B cell (primary cell): ENCODE measurements around the gene MARCHF3. TPM values are rescaled to one million over a fixed set of nuclear protein-coding genes. Genes with fewer than 3 reads are reported as not detected.

ENCODE experiments used
- ATAC-seq: fragments of 200-7000 bp; cut with Tn5 transposase; one replicate; pipeline ENCODE4 v1.10.0; 2021; ENCODE audit warnings: low read depth, mild to moderate bottlenecking, moderate number of reproducible peaks, moderate library complexity
- CTCF ChIA-PET: fragments of 350-600 bp; sonication (Branson Sonifier 250); formaldehyde crosslinking; loops from one replicate; lab custom pipeline; 2021; ENCODE audit warnings: antibody characterized with exemption, inconsistent platforms; lab: Charles Lee
- POLR2A ChIA-PET: fragments of 350-600 bp; sonication (Branson Sonifier 250); formaldehyde crosslinking; loops from one replicate; lab custom pipeline; 2021; ENCODE audit warnings: antibody characterized with exemption; lab: Charles Lee
- DNase-seq: peaks from one replicate; pipeline ENCODE4 v3.0.0; 2013
- H2AFZ ChIP-seq: 2 replicates; pipeline ENCODE4 v1.6.1; 2012; ENCODE audit warnings: mild to moderate bottlenecking, low read depth, low read length; ENCODE audit not compliant: insufficient read depth, poor library complexity, severe bottlenecking
- H3K27ac ChIP-seq, 2 donors: 1 replicate in 1 of 2; 2 replicates in 1 of 2; pipeline ENCODE4 v1.5.1; 2012 to 2013; ENCODE audit warnings: low read length in 2 of 2, mild to moderate bottlenecking in 2 of 2, moderate library complexity in 1 of 2
- H3K27me3 ChIP-seq, 4 experiments: fragments of 200-600 bp in 1 of 4; sonication (generic) in 1 of 4; replicated peaks in 1 of 4; 1 replicate in 2 of 4; 2 replicates in 2 of 4; pipeline versions ENCODE4 v1.6.1 to v1.7.0; 2013 to 2016; ENCODE audit warnings: low read length in 3 of 4, mild to moderate bottlenecking in 2 of 4, mixed read lengths in 1 of 4, moderate library complexity in 1 of 4; ENCODE audit not compliant: insufficient read depth in 4 of 4, control insufficient read depth in 3 of 4; ENCODE audit errors: control extremely low read depth in 1 of 4
- H3K36me3 ChIP-seq, 2 experiments: replicated peaks in 1 of 2; 1 replicate in 1 of 2; 2 replicates in 1 of 2; pipeline versions ENCODE4 v1.6.1 to v1.7.1; 2013; ENCODE audit warnings: low read length in 1 of 2; ENCODE audit not compliant: insufficient read depth in 2 of 2, control insufficient read depth in 1 of 2; ENCODE audit errors: control extremely low read depth in 1 of 2, extremely low read depth in 1 of 2
- H3K4me1 ChIP-seq, 2 donors: fragments of 200-600 bp in 1 of 2; sonication (generic) in 1 of 2; 1 replicate in 1 of 2; 2 replicates in 1 of 2; pipeline versions ENCODE4 v1.5.1 to v1.6.1; 2013 to 2017; ENCODE audit warnings: low read length in 2 of 2; ENCODE audit not compliant: control insufficient read depth in 2 of 2, insufficient read depth in 2 of 2
- H3K4me2 ChIP-seq: replicated peaks from 2 replicates; pipeline ENCODE3; 2012; ENCODE audit warnings: mild to moderate bottlenecking, low read depth, low read length; ENCODE audit not compliant: poor library complexity, severe bottlenecking
- H3K4me3 ChIP-seq, 5 experiments: fragments of 200-600 bp in 1 of 5; sonication (generic) in 1 of 5; 1 replicate in 3 of 5; 2 replicates in 2 of 5; pipeline versions ENCODE4 v1.5.1 to v1.7.0; 2011 to 2016; ENCODE audit warnings: low read length in 4 of 5, mild to moderate bottlenecking in 4 of 5, low read depth in 2 of 5, control low read depth in 1 of 5, moderate library complexity in 1 of 5; ENCODE audit not compliant: insufficient read depth in 1 of 5; ENCODE audit errors: control extremely low read depth in 1 of 5, extremely low read depth in 1 of 5
- H3K79me2 ChIP-seq: fragments of 200-600 bp; sonication (generic); one replicate; pipeline ENCODE4 v1.6.0; 2016; ENCODE audit warnings: low read length; ENCODE audit not compliant: control insufficient read depth, insufficient read depth
- H3K9ac ChIP-seq: fragments of 200-600 bp; sonication (generic); 2 replicates; pipeline ENCODE4 v1.6.1; 2017; ENCODE audit warnings: mild to moderate bottlenecking, low read length, moderate library complexity
- H3K9me3 ChIP-seq, 3 donors: one replicate each; pipeline versions ENCODE4 v1.6.1 to v1.7.1; 2013; ENCODE audit warnings: low read length in 2 of 3; ENCODE audit not compliant: control insufficient read depth in 2 of 3, insufficient read depth in 1 of 3; ENCODE audit errors: control extremely low read depth in 1 of 3
- H4K20me1 ChIP-seq: 2 replicates; pipeline ENCODE4 v1.6.0; 2012; ENCODE audit warnings: mild to moderate bottlenecking, low read length; ENCODE audit not compliant: insufficient read depth, control insufficient read depth, poor library complexity, severe bottlenecking
- H3K27ac Mint-ChIP-seq: one replicate; pipeline ENCODE4 v1.8.0; 2021; ENCODE audit warnings: mixed read lengths
- H3K27me3 Mint-ChIP-seq: one replicate; pipeline ENCODE4 v1.8.0; 2021; ENCODE audit warnings: mixed read lengths
- H3K4me1 Mint-ChIP-seq: one replicate; pipeline ENCODE4 v1.8.0; 2021; ENCODE audit warnings: mixed read lengths
- H3K4me3 Mint-ChIP-seq: one replicate; pipeline ENCODE4 v1.8.0; 2021; ENCODE audit warnings: mixed read lengths
- H3K9me3 Mint-ChIP-seq: one replicate; pipeline ENCODE4 v1.8.0; 2022; ENCODE audit warnings: mixed read lengths; ENCODE audit not compliant: insufficient read depth
- EZH2 ChIP-seq: IDR thresholded peaks from 2 replicates; pipeline ENCODE4 v1.6.1; 2012; ENCODE audit warnings: borderline replicate concordance, low read depth, mild to moderate bottlenecking, moderate library complexity, low read length; ENCODE audit not compliant: insufficient read depth, poor library complexity, severe bottlenecking
- WGBS: methylation state at CpG from one replicate; pipeline ENCODE4 v1.1.5; 2013; ENCODE audit warnings: missing lambda C conversion rate; ENCODE audit not compliant: insufficient coverage; 5-methylcytosine and 5-hydroxymethylcytosine counted together
- intact Hi-C: fragments of 100-400 bp; cut with micrococcal nuclease; formaldehyde crosslinking; loops from one replicate; pipeline ENCODE4 v1.10.0; 2022
- polyA plus RNA-seq: library from polyadenylated mRNA; depleted of rRNA; stranded (reverse); fragments of >200 nt; gene quantifications from 2 replicates; pipeline ENCODE4 v1.2.3, GENCODE V29; 2012
- total RNA-seq, 2 donors: library from RNA; stranded (reverse); fragments of 120-200 nt in 1 of 2; gene quantifications; 1 replicate in 1 of 2; 2 replicates in 1 of 2; pipeline versions ENCODE4 v1.2.3 to v1.2.4, GENCODE V29; 2013 to 2022
- TF ChIP-seq, protein P1 (sequence below): fragments of 200-600 bp; IDR thresholded peaks from one replicate; pipeline ENCODE4 v1.8.0; 2022; ENCODE audit warnings: antibody characterized with exemption, mild to moderate bottlenecking

The MARCHF3 gene
- total and polyA plus RNA-seq, 2 donors (not counting 1 experiment from before 2014, with no cell fraction given), result 31.6 to 35.0 TPM

DNA sequence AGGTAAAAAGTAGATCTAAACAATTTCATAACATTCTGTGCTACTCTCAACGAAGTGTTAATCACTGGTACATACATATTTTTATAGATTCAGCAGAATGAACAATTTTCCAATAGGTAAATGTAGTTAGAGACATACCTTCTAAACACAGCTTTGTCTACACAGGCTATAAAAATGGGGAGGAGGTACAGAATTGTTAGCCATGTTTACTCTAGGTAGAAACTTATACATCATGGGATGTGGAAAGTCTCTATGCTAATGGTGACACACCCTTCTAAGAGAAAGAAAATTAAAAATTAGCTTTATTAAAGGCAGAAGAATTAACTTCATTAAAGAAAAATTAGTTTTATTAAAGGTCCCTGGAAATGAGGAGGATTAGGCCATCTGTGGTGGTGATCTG lies 31.2 kb upstream of the MARCHF3 start:
- peaks cover 0 to 1% (median 0%) of the 10 kb centered on the region in 3 donors for H3K9me3 ChIP-seq
- H3K4me3 ChIP-seq, result no peak overlapping the region
- CTCF ChIA-PET, result interaction anchor here (1.3 kb wide), 1 partner anchor 11 kb away, joined by 3 read pairs; the partner anchor contains the start of gene C5orf63
- Mint-ChIP-seq H3K27me3 (no peaks in the 10 kb centered on the region), H3K9me3 (no peaks in the 10 kb centered on the region), H3K4me1 (peaks cover 4% of the 10 kb centered on the region), H3K4me3 (no peak overlapping the region), H3K27ac (no peak overlapping the region)
- H3K27ac ChIP-seq, result no peak overlapping the region
- POLR2A ChIA-PET, result no interaction called here
- ATAC-seq (no peak), DNase-seq (no peak)
- no peak overlapping the region for H3K9ac ChIP-seq
- no peak overlapping the region for H2AFZ ChIP-seq
- intact Hi-C loops, result no loop called here
- no peaks in the 10 kb centered on the region for H4K20me1 ChIP-seq
- H3K27me3 ChIP-seq, result no peaks in the 10 kb centered on the region
- WGBS, result no CpG with 5 or more reads among the region's 1 CpG
- peaks cover 8 to 9% of the 10 kb centered on the region in 2 experiments for H3K36me3 ChIP-seq
- no peaks in the 10 kb centered on the region for H3K4me1 ChIP-seq
- TF ChIP-seq, protein P1, sequence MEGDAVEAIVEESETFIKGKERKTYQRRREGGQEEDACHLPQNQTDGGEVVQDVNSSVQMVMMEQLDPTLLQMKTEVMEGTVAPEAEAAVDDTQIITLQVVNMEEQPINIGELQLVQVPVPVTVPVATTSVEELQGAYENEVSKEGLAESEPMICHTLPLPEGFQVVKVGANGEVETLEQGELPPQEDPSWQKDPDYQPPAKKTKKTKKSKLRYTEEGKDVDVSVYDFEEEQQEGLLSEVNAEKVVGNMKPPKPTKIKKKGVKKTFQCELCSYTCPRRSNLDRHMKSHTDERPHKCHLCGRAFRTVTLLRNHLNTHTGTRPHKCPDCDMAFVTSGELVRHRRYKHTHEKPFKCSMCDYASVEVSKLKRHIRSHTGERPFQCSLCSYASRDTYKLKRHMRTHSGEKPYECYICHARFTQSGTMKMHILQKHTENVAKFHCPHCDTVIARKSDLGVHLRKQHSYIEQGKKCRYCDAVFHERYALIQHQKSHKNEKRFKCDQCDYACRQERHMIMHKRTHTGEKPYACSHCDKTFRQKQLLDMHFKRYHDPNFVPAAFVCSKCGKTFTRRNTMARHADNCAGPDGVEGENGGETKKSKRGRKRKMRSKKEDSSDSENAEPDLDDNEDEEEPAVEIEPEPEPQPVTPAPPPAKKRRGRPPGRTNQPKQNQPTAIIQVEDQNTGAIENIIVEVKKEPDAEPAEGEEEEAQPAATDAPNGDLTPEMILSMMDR, result no peak
- TF ChIP-seq EZH2, result no peak
- peaks cover 8% of the 10 kb centered on the region for H3K79me2 ChIP-seq
- no peak overlapping the region for H3K4me2 ChIP-seq

DNA sequence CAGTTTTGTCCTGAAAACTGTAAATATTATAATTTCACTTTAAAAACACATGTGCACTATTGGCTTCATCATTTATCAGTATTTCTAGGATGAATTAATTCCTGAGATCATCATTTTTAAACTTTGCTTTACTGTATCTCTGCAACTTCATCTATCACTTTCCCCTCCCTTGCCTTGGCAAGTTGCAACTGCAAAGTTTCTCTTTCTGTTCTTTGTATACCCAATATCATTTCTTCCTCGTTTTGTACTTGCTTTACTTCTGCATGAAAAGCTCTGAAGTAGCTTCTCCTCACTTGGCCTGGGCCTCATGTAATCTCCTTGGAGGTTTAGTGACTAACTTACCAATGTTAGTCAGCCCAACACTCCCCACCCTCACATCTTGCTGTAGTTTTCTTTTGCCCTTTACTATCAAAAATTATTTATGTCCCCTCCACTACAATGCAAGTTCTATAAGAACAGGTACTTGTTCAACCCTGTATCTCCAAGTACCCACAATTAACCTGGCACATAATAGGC lies 30.2 kb upstream of the MARCHF3 start:
- Mint-ChIP-seq H3K4me1 (peaks cover 4% of the 10 kb centered on the region), H3K4me3 (no peak overlapping the region), H3K9me3 (no peaks in the 10 kb centered on the region), H3K27me3 (no peaks in the 10 kb centered on the region), H3K27ac (no peak overlapping the region)
- no peak for DNase-seq
- POLR2A ChIA-PET, result no interaction called here
- intact Hi-C loops, result no loop called here
- ATAC-seq, result no peak
- Histone ChIP-seq H3K4me1 (no peaks in the 10 kb centered on the region), H3K4me3 (no peak overlapping the region), H4K20me1 (no peaks in the 10 kb centered on the region), H3K4me2 (no peak overlapping the region), H3K27ac (no peak overlapping the region), H3K9ac (no peak overlapping the region), H3K27me3 (no peaks in the 10 kb centered on the region), H3K9me3 (peaks cover 0 to 1% (median 0%) of the 10 kb centered on the region in 3 donors), H3K36me3 (peaks cover 8 to 15% of the 10 kb centered on the region in 2 experiments), H3K79me2 (peaks cover 8% of the 10 kb centered on the region), H2AFZ (no peak overlapping the region)
- TF ChIP-seq, protein P1, result no peak
- TF ChIP-seq EZH2, result no peak
- WGBS, result no CpG with 5 or more reads among the region's 1 CpG
- CTCF ChIA-PET, result interaction anchor here (1.1 to 1.3 kb wide), 2 partner anchors 12 to 17 kb away, joined by 3 read pairs; partner anchors contain the start of gene C5orf63
